ENCODE measurements around the gene SORCS2.

GRCh38 chr4:7680731-7681130, 488.4 kb downstream of the SORCS2 start:
- TF ChIP-seq YY1 (IDR thresholded peaks at IDR 0.05; ENCODE audit: insufficient read depth, insufficient read length) (no peak), SUZ12 (IDR thresholded peaks at IDR 0.05; ENCODE audit: extremely low read depth, insufficient read depth, insufficient read length) (no peak)
